NB4 (cell line): ENCODE results near the gene SAMD1.

ENCODE experiments used
- CTCF ChIP-seq: IDR thresholded peaks from one replicate; pipeline ENCODE4 v1.5.1; 2012; ENCODE audit warnings: low read depth, low read length
- POLR2A ChIP-seq: IDR thresholded peaks from 2 replicates; pipeline ENCODE4 v1.6.1; 2011; ENCODE audit warnings: mild to moderate bottlenecking; ENCODE audit not compliant: insufficient read length; ENCODE audit errors: extremely low read depth
- TF ChIP-seq, protein P1 (sequence below): IDR thresholded peaks from 2 replicates; pipeline ENCODE4 v1.6.1; 2011; ENCODE audit warnings: low read depth, low read length

GRCh38 chr19:14103310-14103709 is 12.8 kb upstream of the SAMD1 start:
- TF ChIP-seq CTCF (no peak), POLR2A (no peak)
- TF ChIP-seq, protein P1, sequence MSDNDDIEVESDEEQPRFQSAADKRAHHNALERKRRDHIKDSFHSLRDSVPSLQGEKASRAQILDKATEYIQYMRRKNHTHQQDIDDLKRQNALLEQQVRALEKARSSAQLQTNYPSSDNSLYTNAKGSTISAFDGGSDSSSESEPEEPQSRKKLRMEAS: no peak
